Rectal smooth muscle tissue (tissue), 1 donor: Measurements from ENCODE around the gene KAT5.
"Not testable (repeated sequence)": the region's sequence is repeated elsewhere in the genome, so short reads cannot be mapped to it uniquely, and the experiment has no call there.

ENCODE experiments used
- H3K27ac ChIP-seq: one replicate; pipeline ENCODE4 v1.7.0; 2013; ENCODE audit warnings: low read depth, low read length, inconsistent platforms
- H3K27me3 ChIP-seq: one replicate; pipeline ENCODE4 v1.7.0; 2013; ENCODE audit warnings: low read length; ENCODE audit not compliant: control insufficient read depth, insufficient read depth
- H3K36me3 ChIP-seq: one replicate; pipeline ENCODE4 v1.7.0; 2013; ENCODE audit warnings: low read length; ENCODE audit not compliant: control insufficient read depth, insufficient read depth
- H3K4me1 ChIP-seq: one replicate; pipeline ENCODE4 v1.7.0; 2013; ENCODE audit warnings: low read length; ENCODE audit not compliant: control insufficient read depth, insufficient read depth
- H3K4me3 ChIP-seq: one replicate; pipeline ENCODE4 v1.7.0; 2013; ENCODE audit warnings: low read length
- H3K9ac ChIP-seq: one replicate; pipeline ENCODE4 v1.7.0; 2013; ENCODE audit warnings: low read length

KAT5 gene

DNA sequence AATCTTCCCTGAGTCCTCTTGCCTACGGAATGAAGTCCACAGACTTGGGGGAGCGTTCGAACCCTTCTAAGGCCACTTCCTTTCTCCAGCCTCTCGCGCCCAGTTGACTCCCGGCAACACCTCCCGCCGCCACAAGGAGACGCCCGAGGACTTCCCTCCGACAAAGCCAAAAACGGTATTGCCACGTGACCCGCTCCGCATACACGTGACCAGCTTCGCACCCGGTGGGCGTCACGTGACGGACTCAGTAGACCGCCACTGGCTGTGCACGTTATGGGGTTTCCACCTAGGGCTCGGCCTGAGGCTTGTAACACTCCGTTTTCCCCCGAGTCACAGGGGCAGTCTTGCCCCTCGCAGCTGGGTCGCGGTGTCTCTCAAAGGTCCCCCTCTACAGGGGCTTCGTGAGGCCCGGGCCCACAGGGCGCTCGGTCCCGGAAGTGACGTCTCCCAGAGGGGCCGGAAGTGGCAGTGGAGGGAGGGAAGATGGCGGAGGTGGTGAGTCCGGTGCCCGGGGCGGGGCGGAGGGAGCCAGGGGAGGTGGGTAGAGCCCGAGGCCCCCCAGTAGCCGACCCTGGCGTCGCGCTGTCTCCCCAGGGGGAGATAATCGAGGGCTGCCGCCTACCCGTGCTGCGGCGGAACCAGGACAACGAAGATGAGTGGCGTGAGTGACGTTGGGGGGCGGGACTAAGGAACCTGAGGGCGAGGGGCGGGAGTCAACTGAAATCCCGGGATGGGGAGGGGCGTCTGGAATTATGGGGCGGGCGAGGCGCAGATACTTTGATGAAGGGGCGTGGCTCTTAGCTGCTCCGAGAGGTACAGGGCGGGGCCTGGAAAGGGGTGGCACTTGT, at the start of gene KAT5:
Gene KAT5 (plus strand): TSS at position 468 of the 848 bp plus-strand sequence. CDS start 16 bp downstream, at position 484.
- Histone ChIP-seq H3K36me3 (peaks cover 27% of the 10 kb centered on the region), H3K27me3 (no peaks in the 10 kb centered on the region), H3K27ac (peak within 1 kb of the TSS; percentile 100), H3K4me3 (peak within 1 kb of the TSS; percentile 94), H3K9ac (peak within 1 kb of the TSS; percentile 88), H3K4me1 (peaks cover 6% of the 10 kb centered on the region)

GRCh38 chr11:65662799-65663638, 49.0 kb upstream of the KAT5 start, which contains the start of gene RELA:
Gene RELA, minus strand, starts transcription at chr11:65662916. Its CDS starts 84 bp downstream, at chr11:65662832.
- H3K4me1 ChIP-seq = peaks cover 20% of the 10 kb centered on the region
- H3K9ac ChIP-seq = peak within 1 kb of the TSS; percentile 98
- H3K36me3 ChIP-seq = peaks cover 28% of the 10 kb centered on the region
- peak within 1 kb of the TSS; percentile 95 for H3K4me3 ChIP-seq
- H3K27ac ChIP-seq = peak within 1 kb of the TSS; percentile 98
- no peaks in the 10 kb centered on the region for H3K27me3 ChIP-seq

DNA sequence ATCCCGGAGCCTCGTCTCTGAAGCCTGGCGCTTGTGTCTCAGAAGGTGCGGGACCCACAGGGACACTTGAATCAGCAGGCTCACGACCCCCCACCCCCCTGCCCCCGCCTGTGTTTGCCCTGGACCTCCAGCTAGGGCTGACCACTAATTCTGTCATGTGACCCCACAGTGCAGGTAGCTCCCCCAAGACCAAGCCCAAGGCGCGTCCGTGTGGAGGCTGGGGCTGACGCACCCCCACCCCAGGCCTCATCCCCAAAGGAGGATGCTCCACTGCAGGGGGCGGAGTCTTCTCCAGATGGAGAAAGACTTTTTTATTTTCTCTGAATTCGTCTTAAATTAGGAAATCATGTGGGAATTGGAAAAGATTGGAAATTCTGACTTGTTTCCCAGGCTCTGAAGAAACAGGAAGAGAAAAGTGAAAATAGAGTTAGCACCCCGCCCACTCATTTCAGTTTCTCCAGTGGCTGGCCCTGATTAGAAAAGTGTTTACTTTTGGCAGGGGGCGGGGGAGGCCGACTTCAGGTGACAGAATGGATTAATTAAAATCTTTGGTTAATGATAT, 48.3 kb upstream of the KAT5 start:
- Histone ChIP-seq H3K36me3 (peaks cover 21% of the 10 kb centered on the region), H3K9ac (peak overlapping the region; percentile 98), H3K27ac (peak overlapping the region; percentile 98), H3K4me1 (peaks cover 20% of the 10 kb centered on the region), H3K4me3 (peak overlapping the region; percentile 95), H3K27me3 (no peaks in the 10 kb centered on the region)

DNA sequence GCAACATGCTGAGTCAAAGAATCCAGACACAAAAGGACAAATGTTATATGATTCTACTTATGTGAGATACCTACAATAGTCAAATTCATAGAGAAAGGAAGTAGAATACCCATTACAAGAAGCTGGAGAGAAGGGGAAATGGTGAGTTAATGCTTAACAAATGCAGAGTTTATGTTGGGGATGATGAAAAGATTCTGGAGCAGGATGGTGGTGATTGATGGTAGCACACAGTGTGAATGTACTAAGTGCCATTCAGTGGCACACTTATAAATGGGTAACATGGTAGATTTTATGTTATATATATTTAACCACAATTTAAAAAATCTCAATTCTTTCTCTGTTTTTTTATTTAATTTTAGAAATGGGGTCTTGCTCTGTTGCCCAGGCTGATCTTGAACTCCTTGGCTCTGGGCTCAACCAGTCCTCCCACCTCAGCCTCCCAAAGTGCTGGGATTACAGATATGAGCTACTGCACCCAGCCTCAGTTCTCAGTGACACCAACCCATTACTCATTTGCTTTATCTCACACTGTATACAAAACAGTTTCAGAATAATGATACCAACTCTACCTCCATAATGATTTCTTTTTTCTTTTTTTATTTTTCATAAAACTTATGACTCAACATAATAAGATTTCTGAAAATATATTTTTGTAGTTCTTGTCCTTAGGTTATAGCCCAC, 39.7 kb upstream of the KAT5 start:
- Histone ChIP-seq H3K4me1 (no peaks in the 10 kb centered on the region), H3K9ac (no peak overlapping the region), H3K36me3 (no peaks in the 10 kb centered on the region), H3K4me3 (no peak overlapping the region), H3K27ac (no peak overlapping the region), H3K27me3 (no peaks in the 10 kb centered on the region)

- Histone ChIP-seq H3K27ac (no peak overlapping the region), H3K4me3 (no peak overlapping the region), H3K36me3 (no peaks in the 10 kb centered on the region), H3K9ac (no peak overlapping the region), H3K4me1 (no peaks in the 10 kb centered on the region), H3K27me3 (no peaks in the 10 kb centered on the region)
These were observed 39.1 kb upstream of the KAT5 start for GRCh38 chr11:65672982-65673381.

GRCh38 chr11:65680192-65680743, 31.8 kb upstream of the KAT5 start:
- H3K9ac ChIP-seq = no peak overlapping the region
- H3K27me3 ChIP-seq = no peaks in the 10 kb centered on the region
- no peak overlapping the region for H3K4me3 ChIP-seq
- H3K4me1 ChIP-seq = no peaks in the 10 kb centered on the region
- no peaks in the 10 kb centered on the region for H3K36me3 ChIP-seq
- H3K27ac ChIP-seq = no peak overlapping the region

DNA sequence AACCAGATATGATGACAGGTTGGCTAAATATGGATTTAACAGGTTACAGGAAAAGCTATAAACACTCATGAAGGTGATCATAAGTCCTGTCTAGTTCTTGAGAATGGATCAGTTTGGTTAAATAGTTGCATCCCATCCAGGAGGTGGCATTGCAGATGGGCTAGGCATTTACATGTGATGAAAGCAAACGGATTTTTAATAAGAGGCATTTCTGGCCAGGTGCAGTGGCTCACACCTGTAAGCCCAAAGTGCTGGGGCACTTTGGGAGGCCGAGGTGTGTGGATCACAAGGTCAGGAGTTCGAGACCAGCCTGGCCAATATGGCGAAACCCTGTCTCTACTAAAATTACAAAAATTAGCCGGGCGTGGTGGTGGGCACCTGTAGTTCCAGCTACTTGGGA, 28.6 kb upstream of the KAT5 start:
- H3K9ac ChIP-seq, H3K4me1 ChIP-seq, H3K27ac ChIP-seq, H3K4me3 ChIP-seq, H3K36me3 ChIP-seq, H3K27me3 ChIP-seq: not testable (repeated sequence)

- Histone ChIP-seq H3K36me3 (no peaks in the 10 kb centered on the region), H3K4me1 (peaks cover 2% of the 10 kb centered on the region)
These were observed 26.1 kb upstream of the KAT5 start for GRCh38 chr11:65685981-65686380.

DNA sequence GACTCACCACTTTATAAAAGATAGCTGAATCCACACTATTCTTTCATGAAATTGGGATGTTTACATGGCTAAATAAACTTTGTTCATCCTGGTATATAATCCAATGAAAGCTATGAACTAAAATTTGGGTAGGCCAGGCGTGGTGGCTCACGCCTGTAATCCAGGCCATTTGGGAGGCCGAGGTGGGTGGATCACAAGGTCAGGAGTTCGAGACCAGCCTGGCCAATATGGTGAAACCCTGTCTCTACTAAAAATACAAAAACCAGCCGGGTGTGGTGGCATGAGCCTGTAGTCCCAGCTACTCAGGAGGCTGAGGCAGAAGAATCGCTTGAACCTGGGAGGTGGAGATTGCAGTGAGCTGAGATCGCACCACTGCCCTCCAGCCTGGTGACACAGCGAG, 20.2 kb upstream of the KAT5 start:
- H3K4me1 ChIP-seq, H3K27me3 ChIP-seq, H3K27ac ChIP-seq, H3K9ac ChIP-seq, H3K36me3 ChIP-seq, H3K4me3 ChIP-seq: not testable (repeated sequence)

More at GRCh38 chr11:65685981-65686380, 26.1 kb upstream of the KAT5 start:
- Histone ChIP-seq H3K4me3 (no peak overlapping the region), H3K9ac (no peak overlapping the region), H3K27ac (peak overlapping the region; percentile 71), H3K27me3 (no peaks in the 10 kb centered on the region)

DNA sequence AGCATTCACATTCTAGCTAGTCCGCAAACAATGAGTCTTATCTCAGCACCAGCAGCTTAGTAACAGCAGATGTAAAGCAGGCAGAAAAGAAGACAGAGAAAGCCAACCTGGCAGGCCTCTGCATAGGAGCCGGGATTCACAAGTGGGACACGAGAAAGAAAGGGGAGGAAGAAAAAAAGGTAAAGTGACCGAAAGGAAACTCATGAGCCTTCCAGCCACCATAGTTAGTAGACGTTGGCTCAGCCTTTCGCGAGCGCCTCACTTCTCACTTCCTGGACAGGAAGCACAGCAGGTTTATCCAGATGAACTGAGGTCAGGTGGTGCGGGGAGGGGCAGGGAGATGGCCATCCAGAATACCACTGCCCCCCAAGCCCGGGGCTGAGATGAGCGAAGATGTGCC, 19.7 kb upstream of the KAT5 start:
- Histone ChIP-seq H3K36me3 (no peaks in the 10 kb centered on the region), H3K4me1 (no peaks in the 10 kb centered on the region), H3K27ac (no peak overlapping the region), H3K27me3 (no peaks in the 10 kb centered on the region), H3K9ac (no peak overlapping the region), H3K4me3 (no peak overlapping the region)

DNA sequence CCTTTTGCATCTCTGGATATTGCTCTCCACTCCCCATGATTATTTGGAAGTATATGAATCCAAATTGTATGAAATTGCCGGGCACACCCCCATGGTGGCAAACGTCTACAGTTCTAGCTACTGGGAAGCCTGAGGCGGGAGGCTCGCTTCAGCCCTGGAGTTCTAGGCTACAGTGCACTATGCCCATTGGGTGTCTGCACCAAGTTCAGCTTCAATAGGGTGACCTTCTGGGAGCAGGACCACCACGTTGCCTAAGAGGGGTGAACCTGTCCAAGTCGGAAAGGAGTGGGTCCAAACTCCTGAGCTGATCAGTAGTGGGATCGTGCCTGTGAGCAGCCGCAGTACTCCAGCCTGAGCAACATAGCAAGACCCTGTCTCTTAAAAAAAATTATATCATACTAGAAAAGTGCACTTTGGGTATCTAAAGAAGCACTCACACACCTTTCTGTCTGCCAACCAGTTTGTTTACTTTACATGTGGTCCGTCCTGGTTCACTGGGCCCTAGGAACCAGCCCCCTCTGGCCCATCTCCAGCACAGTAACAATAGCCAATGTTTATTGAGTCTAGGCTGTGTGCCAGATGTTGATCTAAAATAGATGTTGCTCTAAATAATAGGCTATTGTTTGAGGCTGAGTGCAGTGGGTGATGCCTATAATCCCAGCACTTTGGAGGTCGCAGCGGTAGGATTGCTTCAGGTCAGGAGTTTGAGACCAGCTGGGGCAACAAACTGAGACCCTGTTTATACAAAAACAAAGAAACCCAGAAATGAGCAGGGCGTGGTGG, 16.4 kb upstream of the KAT5 start:
- H3K4me3 ChIP-seq = no peak overlapping the region
- no peak overlapping the region for H3K27ac ChIP-seq
- no peaks in the 10 kb centered on the region for H3K36me3 ChIP-seq
- H3K9ac ChIP-seq = no peak overlapping the region
- H3K4me1 ChIP-seq = no peaks in the 10 kb centered on the region
- no peaks in the 10 kb centered on the region for H3K27me3 ChIP-seq
